Endometrium (tissue), 2 donors: Measurements from ENCODE around the gene COL18A1.

Experiments used
- FAIRE-seq: peaks from 2 replicates; lab custom pipeline; 2012; peaks lifted over from hg19 to GRCh38; lab: Jason Lieb, UNC
- donor health status: control.
- donor health status: control.

Gene COL18A1

DNA sequence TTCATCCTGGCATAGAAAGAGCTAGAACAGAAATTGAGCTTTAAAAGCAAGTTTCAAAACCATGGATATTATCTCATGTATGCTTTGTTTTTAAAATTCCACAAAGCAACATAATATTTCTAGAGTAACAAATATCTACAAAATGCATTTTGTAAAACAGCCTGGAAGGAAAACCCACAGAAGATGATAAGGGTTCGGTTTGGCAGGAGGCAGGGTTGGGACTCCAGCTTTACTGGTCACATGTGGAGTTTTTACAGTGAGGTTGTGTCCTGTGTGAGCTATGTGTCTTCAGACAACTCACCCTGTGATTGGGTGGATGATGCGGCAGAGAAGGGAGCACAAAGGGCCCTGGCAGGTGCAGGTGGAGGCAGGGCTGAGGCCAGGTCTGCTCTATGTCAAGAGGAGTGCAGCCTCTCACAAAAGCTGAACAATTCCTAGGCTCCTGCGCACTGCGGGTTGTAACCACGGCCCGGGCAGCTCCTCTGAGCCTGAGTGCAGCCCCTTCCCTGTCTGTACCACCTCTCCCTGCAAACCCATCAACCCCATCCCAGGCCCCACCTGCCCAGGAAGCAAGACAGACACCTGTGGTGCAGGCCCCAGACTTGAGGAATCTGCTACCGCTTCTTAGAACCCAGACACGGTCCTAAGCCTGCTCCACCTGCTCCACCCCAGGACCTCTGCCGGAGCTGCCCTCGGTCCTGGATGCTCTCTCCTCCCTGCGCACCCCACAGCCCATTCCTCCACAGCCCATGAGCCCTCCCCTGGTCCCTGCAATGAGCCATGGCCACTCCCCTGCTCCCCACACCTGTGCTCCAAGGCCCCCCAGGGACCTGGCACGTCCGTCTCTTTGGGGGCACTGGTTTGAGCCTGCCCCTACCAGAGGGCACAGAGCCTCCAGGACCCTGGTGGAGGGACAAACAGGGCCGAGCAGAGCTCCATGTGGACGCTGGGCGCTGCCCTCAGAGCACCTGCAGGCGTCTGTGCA lies 2.8 kb upstream of the COL18A1 start:
- FAIRE-seq: no peak

DNA sequence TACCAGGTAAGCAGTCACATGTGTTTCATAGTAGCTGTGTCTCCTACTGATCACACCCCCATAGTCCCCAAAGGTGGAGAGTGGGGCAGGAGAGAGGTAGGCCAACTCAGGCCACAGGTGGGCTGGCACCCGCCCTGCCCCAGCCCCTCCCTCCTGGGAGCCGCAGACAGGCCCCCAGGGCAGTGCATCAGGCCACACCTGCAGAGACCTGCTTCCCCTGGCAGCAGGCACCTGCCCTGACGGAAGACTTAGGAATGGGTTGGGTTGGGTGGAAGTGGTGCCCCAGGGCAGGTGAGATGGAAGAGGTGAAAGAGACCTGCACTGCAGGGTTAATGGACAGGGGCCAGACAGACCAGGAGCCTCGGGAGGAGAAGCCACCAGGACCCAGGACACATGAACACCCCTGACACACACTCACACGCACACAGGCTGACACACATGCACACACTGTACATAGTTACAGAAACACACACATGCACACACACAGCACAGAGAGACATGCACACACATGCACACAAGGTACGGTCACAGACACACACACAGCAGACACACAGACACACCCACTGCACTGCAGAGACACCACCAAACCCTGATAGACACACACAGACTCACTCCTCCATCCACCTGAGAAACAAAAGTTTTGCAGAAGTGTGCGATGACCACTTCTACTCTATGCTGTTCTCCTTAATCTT lies 1.7 kb upstream of the COL18A1 start:
- FAIRE-seq: no peak

DNA sequence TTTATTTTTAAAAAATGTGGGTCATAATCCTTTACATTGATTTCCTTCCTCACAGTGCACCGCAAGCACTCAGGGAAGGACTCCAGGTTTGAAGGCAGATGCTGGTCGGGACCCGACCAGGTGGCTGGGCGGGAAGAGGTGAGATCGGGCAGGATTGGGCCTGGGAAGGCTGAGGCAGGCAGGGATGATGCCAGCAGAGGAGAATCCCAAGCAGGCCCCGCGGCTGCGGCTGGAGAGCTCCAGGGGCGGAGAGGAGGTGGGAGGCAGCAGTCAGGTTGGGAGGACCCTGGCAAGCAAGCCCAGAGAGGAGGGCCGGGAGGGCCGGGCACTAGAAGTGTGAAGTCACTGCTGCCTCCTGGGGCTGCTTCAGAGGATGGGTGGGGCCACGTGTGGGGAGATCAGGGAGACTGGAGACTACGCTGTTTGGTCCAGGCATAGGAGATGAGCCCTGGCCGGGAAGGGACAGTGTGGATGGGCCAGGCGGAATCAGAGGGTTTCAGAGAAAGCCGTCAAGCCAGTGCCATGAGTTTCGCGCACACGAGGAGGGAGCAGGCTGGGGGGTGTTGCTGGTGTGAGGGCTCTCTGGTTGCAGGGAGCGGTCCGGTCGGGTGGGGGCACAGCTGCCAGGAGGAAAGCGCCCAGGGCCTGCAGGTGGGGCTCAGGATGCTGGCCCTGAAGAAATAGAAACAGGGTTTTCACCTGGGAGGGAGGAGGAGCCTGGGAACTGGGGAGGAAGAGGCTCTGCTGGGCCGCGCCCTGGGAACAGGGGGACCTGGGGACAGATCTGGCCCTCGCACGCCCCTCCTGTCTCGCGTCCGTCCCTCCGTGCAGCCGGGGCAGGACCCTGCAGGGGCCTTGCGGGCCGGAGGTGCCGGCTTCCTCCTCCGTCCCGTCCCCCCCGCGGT lies 888 bp upstream of the COL18A1 start:
- FAIRE-seq: no peak

DNA sequence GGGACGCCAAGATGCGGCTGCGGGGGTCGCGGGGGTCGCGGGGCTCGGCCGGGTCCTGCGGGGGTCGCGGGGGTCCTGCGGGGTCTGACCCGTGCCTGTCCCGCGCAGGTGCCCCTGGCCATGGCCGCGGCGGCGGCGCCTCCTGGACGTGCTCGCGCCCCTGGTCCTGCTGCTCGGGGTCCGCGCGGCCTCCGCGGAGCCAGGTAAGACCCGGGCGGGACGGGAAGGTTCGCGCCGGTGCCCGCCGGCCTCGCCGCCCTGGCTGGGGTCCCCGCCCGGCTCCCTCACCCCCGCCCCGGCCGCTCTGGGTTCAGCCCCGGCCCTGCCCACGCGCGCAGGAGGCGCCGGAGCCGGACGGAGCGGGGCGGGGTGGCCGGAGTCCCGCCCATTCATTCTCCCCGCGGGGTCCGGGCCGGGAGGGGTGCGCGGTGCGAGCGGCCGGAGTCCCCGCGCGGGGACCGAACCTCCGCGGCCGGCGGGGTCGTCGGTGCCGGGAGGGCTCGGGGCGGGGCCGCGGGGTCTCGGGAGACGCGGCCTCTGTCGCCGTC lies 380 bp downstream of the COL18A1 start:
- FAIRE-seq: no peak

DNA sequence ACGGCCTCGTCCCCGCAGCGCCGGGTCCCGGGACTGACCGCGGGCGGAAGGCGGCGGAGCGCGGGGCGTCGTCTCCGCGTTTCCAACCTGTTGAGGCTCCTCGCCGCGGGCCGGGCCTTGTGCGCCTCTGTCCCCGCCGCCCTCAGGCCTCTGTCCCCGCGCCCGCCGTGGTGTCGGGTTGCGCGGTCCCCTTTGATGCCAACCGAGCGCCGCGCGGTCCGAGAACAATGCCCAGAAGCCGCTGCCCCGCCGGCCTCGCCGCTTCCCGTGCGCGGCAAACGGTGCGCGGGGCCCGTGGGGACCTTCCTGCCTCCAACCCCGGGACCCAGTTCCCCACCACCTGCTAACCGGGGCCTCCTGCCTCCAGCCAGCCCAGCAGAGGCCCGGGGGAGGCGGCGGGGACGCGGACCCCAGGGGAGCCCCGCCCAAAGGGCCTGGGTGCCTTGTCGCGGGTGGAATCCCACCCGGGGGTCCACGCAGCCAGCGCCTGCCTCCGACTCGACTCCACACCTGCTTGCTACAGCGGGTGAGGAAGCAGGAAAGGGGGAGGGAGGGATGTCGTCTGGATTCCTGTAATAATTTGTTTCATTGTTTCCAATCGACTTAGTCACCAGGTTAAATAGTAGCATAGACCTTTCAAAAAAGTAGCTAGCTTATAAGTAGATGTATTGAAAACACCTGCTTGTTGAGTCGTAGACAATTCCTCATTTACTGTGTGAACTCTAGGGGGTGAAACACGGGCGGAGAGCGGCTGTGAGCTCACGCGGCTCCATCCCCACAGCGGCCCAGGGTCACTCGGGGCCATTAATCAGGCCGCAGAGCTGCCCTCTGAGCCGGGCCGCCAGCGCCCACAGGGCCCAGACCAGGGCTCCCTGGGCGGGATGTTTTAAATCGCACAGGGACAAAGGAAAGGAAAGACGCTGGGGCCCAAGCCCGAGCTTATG lies 1.1 kb downstream of the COL18A1 start:
- FAIRE-seq: no peak

DNA sequence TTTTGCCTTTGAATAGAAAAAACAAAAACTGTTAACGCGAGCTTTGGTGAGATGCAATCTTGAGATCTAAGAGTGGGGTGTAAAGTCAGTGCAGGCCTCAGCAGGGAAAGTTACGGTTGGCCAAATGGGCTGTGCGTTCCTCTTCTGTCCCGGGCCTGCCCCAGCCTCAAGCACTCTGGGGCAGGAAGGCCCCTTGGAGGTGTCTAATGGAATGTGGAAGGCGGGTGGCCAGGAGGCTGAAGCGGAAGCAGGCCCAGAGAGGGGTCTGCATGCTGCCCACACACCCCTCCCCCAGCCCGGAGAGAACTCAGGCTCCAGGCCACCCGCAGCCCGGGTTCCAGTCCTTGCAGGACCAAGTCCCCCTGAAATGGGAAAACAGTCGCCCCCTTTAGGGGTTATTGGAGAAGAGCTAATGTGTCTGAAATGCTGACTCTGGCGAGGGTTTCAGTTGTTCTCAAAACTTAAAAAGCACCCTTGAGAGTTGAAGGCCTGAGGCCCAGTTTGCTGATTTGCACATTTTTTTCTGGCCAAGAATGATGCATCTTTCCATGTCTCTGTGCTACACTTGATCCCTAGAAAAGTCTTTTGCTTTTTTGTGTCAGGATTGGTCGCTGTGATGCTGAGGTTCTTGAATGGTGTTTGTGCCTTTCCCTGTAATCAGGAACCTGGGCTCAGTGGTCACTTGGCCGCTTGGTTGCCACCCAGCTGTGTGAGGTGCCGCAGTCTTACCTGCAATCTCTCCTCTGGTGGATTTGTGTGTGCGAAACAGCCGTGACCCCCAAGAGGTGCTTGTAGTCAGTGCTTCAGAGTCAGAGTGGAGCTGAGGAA lies 2.0 kb downstream of the COL18A1 start:
- no peak for FAIRE-seq

DNA sequence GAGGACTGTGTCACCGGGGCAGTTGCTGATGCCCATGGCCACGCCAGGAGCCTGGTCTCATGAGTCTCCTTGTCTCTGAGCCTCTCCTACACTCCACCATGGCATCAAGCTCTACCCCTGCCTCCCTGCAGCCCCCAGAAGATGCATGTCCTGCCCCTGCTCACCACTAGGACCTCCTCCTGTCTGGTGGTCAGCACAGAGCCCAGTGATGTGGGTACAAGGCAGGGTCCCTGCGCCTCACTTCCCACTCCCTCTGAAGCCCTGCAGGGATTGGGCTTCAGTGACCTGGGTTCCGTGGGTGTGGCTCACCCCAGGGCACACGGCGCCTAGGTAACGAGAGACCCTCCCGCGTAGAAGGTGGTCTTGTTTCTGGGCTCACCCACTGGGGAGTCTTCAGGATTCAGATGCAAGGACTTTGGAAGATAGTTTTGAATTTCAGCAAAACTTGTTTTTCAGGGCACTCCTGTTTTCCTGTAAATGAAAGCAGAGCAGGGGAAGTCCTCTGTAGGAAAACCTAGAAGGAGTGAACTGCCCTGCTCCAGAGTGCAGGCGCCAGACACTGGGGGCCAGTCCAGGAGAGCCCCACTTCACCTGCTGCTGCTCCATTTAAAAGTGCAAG lies 2.8 kb downstream of the COL18A1 start:
- FAIRE-seq: no peak

DNA sequence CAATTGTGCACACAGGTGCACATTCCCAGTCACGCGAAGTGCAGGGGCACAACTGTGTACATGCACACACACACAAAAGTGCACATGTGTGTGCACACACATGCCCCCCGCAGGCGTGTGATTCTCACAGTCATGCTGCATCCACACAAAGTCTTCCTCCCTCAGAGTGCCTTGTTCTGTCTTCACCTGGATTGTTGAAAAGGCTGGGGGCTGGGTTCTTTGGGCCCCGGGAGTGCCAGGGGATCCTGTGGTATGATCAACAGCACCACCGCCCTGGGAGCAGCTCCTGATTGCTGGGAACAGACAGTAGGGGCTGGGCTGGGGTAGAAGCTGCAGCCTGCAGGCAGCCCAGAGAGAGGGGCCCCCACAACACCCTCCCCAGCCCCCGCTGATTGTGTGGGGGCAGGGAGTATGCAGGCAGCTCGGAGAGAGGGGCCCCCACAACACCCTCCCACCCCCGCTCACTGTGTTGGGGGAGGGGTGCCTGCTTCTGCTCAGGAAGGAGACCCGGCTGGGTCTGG lies 3.4 kb downstream of the COL18A1 start:
- no peak for FAIRE-seq

DNA sequence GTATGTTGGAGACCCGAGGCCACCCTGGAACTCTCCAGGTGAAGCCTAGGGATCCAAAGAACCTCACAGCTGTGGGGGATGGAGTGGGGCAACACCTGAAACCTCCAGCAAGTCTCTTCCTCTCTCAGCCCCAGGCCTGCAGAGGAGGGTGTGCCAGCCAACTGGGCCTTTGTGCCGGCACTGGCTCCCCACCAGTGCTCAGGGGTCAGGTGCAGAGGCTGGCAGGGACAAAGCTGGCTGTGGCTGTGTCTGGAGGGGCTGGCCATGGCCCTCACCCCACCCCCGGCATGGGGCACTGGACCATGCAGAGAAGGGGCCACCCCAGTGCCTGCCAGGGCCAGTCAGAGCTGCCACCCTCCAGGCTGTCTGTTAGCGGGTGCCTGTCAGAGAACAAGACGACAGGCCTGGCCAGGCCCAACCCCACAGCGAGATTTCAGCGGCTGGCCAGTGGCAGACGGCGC lies 3.9 kb downstream of the COL18A1 start:
- FAIRE-seq: no peak

DNA sequence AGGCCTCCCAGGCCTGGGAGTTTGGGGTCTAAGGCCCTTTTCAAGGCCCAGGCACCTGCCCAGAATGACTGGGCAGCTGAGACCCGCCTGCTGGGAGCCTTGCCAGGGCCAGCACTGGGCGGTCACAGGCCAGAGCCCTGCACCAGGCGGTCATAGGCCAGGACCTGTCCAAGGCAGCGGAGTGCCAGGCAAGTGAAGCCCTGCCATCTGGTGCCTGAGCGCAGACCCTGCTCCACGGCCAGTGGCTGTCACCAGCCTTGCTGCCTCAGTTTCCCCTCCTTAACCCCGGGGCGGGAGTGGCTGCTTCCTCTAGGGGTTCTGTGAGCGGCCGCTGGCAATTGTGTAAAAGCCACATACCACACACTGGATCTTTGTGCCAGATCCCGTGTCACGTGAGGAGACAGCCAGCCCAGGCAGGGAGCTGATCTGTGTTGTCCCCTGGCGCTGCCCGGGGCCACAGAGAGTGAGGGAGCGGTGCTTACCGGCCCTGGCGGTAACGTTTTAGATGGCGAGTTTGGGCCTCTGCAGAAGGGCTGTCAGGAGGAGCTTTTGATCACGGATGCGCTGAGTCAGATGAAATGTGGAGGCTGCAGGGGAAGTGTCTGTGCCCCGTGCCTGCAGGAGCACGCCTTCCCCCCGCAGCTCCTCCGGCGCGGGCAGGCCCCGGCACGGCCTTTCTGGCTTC lies 4.6 kb downstream of the COL18A1 start:
- no peak for FAIRE-seq

DNA sequence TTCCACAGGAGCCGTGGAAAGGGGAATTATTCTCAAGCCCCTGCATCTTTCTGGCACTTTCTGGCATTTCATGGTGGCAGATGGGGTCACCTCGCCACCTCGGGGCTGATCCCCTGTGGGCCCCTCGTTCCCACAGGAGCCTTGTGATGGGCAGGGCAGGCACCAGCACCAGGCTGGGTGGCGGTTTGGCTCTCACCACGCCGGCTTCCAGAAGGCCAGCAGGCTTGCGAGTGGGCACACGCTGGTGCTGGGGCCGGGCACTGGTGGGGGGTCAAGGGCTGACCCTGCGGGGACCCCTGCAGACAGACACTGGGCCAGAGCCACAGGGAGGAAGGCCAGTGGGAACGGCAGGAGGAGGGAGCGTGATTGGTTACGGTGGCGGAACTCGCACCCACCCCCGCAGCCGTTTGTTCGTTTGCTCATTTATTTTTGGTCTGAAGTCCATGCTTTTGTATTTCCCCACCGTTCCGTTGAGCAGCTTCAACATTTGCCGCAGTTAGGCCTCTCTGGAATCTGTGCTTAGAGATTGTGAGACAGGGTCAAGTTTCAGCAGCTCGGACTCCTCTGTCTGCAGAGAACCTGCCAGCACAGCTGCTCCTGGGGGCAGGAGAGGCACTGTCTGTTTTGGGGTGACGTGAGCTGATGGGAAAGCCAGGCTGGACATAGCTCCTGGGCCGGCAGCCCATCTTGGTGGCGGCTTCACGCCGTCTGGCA lies 5.3 kb downstream of the COL18A1 start:
- no peak for FAIRE-seq

DNA sequence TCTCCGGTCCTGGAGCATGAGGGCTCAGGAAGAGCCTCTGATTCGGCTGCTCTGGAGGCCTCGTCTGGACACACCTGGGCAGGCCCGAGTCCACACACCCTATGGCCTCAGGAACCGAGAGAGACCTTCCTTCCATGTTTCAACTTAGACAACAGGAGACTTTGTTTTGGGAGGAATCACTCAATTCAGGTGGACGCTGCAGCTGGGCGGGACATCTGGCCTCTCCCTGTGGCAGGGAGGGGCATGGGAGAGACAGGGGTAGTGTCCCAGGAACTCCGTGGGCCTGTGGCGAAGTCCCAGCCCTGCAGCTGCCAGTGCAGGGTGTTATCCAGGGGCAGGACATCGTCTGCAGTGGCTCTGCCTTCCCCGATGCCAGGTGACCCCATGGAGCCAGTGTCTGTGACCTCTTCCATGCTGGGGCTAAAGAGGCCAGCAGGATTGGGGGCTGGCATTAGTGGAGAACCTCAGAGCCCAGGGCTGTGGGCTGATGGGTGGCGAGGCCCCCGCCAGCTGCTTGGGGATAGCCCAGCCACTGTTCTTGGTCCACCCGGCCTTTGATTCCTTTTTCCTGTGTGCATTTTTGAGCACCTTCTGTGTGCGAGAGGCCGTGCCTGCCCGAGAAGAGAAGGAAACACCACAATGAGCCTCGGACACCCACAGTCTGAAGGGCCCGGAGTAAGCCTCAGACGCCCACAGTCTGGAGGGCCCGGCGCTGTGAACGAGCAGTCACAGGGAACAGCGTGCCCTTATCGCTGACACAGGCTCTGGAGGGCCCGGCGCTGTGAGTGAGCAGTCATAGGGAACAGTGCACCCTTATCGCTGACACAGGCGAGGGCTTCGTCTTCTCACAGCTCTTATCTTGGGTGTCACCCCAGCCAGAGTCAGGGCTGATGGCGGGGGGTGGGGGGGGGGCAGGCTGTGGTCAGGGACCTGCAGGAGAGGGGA lies 6.2 kb downstream of the COL18A1 start:
- no peak for FAIRE-seq

DNA sequence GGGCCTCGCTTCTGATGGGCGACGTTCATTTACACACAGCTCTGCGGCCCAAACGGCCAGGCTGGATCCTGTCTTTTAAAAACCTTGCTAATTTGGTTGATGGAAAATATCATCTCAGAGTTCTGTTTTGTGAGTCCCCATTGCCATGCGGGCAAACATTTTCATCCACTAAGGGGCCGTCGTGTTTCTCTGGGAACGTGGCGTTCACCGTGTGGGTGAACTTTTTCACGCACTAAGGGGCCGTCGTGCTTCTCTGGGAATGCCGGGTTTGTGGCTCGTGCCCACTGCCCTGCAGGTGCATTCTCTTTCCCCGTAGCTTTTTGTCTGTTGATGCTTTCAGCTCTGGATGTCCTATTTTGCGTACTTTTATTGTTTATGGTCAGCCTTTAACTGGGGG lies 6.8 kb downstream of the COL18A1 start:
- FAIRE-seq: no peak

DNA sequence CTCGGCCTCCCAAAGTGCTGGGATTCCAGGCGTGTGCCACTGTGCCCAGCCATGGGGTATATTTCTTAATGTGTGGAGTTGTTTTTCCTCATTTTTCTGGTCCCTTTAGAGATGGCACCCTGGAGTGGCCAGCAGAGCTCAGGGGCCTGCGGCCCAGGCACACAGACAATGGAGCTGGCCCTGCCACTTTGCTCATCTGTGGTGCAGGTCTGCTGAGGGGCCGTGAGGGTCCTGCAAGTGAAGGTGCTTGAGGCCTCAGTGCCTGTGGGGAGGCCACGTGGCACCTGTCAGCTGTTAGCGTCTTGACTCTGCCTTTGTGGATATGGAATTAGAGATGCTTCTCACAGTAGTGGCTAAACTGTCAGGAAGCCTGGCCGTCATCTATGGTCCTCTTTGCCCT lies 7.5 kb downstream of the COL18A1 start:
- FAIRE-seq: no peak

DNA sequence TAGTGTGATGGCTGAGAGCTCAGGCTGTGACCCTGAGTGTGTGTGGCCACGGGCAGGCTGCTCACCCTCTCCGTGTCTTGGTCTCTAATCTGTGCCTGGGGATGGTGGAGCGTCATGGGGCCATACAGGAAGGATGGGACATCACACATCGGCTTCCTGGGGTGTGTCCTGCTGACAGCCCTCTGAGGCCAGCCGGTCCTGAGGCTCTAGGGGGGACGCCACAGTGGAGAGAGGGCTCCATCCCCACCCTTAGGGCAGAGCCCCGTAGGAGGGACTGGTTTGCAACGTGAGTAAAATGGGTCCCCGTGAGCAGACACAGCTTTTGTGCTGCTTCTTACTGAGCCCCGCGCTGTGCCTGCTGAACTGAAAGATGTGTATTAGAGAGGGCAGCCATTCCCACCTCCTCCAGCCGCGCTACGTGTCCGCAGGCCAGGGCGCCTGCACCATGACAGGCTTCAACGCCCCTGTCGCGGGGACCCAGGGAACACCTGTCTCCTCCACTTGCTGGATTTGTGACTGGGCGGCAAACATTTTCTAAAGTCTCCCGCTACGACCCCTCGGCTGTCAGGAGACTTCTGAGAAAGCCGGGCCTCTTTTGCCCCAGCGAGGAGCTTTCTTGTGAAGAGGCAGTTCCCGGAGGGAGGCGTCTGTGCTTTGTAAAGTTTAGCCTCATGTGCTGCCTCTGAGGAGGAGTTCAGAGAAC lies 8.1 kb downstream of the COL18A1 start:
- no peak for FAIRE-seq

DNA sequence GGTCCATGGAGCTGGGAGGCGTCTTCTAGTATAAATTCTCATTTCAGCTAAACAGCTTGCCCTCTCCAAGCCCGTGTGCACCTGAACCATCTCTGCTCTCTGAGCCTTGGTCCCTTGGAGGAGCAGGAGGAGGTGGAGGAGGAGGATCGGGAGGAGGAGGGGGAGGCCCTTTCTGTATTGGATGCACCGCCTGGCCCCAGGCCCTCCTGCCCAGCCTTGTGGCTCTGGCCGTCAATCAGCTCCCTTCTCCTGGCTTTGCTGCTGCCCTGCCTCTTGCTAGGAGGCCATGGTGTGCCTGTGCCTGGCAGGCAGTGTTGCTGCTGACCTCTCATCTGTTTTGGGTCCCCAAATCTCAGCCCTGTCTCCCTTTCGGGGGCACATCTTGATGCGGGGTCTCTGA lies 9.0 kb downstream of the COL18A1 start:
- FAIRE-seq: no peak
